Psoas muscle (tissue), 8 donors: ENCODE measurements around the gene UBE2QL1. TPM values are rescaled to one million over a fixed set of nuclear protein-coding genes. Genes with fewer than 3 reads are reported as not detected.

Experiments used
- ATAC-seq, 4 donors: fragments of 200-7000 bp; cut with Tn5 transposase; one replicate each; pipeline ENCODE4 v1.9.1; 2020; ENCODE audit warnings: moderate library complexity in 3 of 4, mild to moderate bottlenecking in 2 of 4
- DNase-seq, 2 donors: peaks; one replicate each; pipeline ENCODE4 v3.0.0-alpha.2; 2020
- H3K27ac ChIP-seq: fragments of 200-600 bp; one replicate; pipeline ENCODE4 v1.8.0; 2022
- H3K27me3 ChIP-seq, 3 donors: fragments of 200-600 bp in 1 of 3; one replicate each; pipeline versions ENCODE4 v1.6.1 to v1.8.0; 2013 to 2022; ENCODE audit warnings: low read length in 2 of 3, mild to moderate bottlenecking in 2 of 3, moderate library complexity in 1 of 3; ENCODE audit not compliant: insufficient read depth in 3 of 3
- H3K36me3 ChIP-seq, 2 donors: fragments of 200-600 bp in 1 of 2; one replicate each; pipeline versions ENCODE4 v1.6.1 to v1.8.0; 2013 to 2022; ENCODE audit warnings: low read depth in 1 of 2, mild to moderate bottlenecking in 1 of 2, moderate library complexity in 1 of 2; ENCODE audit not compliant: insufficient read depth in 1 of 2
- H3K4me1 ChIP-seq: fragments of 200-600 bp; one replicate; pipeline ENCODE4 v1.8.0; 2022
- H3K4me3 ChIP-seq: fragments of 200-600 bp; one replicate; pipeline ENCODE4 v1.8.0; 2022; ENCODE audit warnings: mild to moderate bottlenecking
- H3K9me3 ChIP-seq: fragments of 200-600 bp; one replicate; pipeline ENCODE4 v1.8.0; 2022
- CTCF ChIP-seq: fragments of 200-600 bp; IDR thresholded peaks from one replicate; pipeline ENCODE4 v1.8.0; 2022; ENCODE audit warnings: antibody characterized with exemption
- WGBS, 3 donors: extraction: QIAGEN DNeasy Blood & Tissue Kit; methylation state at CpG; one replicate each; pipeline versions ENCODE4 v1.1.6 to v1.1.7; 2013; 5-methylcytosine and 5-hydroxymethylcytosine counted together
- intact Hi-C, 2 donors: fragments of 100-400 bp; cut with DNase I; formaldehyde crosslinking; loops; one replicate each; pipeline versions ENCODE4 v1.11.0 to v1.14.2; 2022
- polyA plus RNA-seq, 3 donors: library from polyadenylated mRNA; stranded (reverse); fragments of 200-250 nt; gene quantifications; one replicate each; pipeline ENCODE4 v1.2.3, GENCODE V29; 2013
- total RNA-seq, 4 donors: library from RNA; stranded (reverse); fragmentation: NEBNext Ultra II Directional in 2 of 4; extraction: Animal tissue kit (Norgen Biotek cat#: 25700) in 2 of 4; gene quantifications; one replicate each; pipeline versions ENCODE4 v1.2.1 to v1.2.4, GENCODE V29; 2021 to 2023
- donor health status: healthy with polysubstance abuse.
- donor health status: DM: no; HTN: no; CAD: no; lungs with moderate emphysema.
- donor health status: Bipolar disorder and iron deficiency.
- donor health status: healthy.
- donor health status: DM: yes; HTN: yes; CAD: no.
- donor health status: DM: no; HTN: no; CAD: no.
- donor health status: DM: no; HTN: no; CAD: no.
- donor health status: DM: yes; HTN: yes; CAD: no.

The UBE2QL1 gene
- total and polyA plus RNA-seq, 7 donors = 3.2 to 96.2 (median 20.9) TPM

- Histone ChIP-seq H3K4me1 (no peaks in the 10 kb centered on the region), H3K9me3 (peaks cover 8% of the 10 kb centered on the region), H3K27me3 (no peaks in the 10 kb centered on the region), H3K4me3 (no peak overlapping the region), H3K36me3 (no peaks in the 10 kb centered on the region), H3K27ac (no peak overlapping the region)
- intact Hi-C loops = no loop called here
- DNase-seq = no peak
- WGBS, 3 donors = 78 to 82% (median 81%) methylated on average over 7 of the region's 7 CpGs
- ATAC-seq = no peak
- TF ChIP-seq CTCF = no peak
Observed at GRCh38 chr5:6501701-6502100, 53.0 kb downstream of the UBE2QL1 start.

- Histone ChIP-seq H3K36me3 (no peaks in the 10 kb centered on the region), H3K27ac (no peak overlapping the region), H3K4me3 (no peak overlapping the region), H3K9me3 (peaks cover 8% of the 10 kb centered on the region), H3K27me3 (no peaks in the 10 kb centered on the region), H3K4me1 (no peaks in the 10 kb centered on the region)
- intact Hi-C loops = no loop called here
- ATAC-seq (no peak), DNase-seq (no peak)
- 79 to 84% (median 83%) methylated on average over 4 of the region's 4 CpGs for WGBS, 3 donors
- TF ChIP-seq CTCF = no peak
Observed at GRCh38 chr5:6502421-6502820, 53.8 kb downstream of the UBE2QL1 start.

- 79 to 81% (median 80%) methylated on average over 4 of the region's 4 CpGs for WGBS, 3 donors
- DNase-seq (no peak), ATAC-seq (no peak)
- Histone ChIP-seq H3K36me3 (no peaks in the 10 kb centered on the region), H3K27ac (no peak overlapping the region), H3K9me3 (peaks cover 8% of the 10 kb centered on the region), H3K4me1 (no peaks in the 10 kb centered on the region), H3K4me3 (no peak overlapping the region), H3K27me3 (no peaks in the 10 kb centered on the region)
- intact Hi-C loops = no loop called here
- no peak for TF ChIP-seq CTCF
Observed at GRCh38 chr5:6503342-6503741, 54.7 kb downstream of the UBE2QL1 start.

- DNase-seq = no peak
- Histone ChIP-seq H3K9me3 (peaks cover 8% of the 10 kb centered on the region), H3K4me3 (no peak overlapping the region), H3K4me1 (no peaks in the 10 kb centered on the region), H3K27ac (no peak overlapping the region), H3K36me3 (no peaks in the 10 kb centered on the region), H3K27me3 (no peaks in the 10 kb centered on the region)
- ATAC-seq = no peak
- no peak for TF ChIP-seq CTCF
- WGBS, 3 donors = 69 to 75% (median 73%) methylated on average over 8 of the region's 8 CpGs
- intact Hi-C loops = loop anchor here in 1 of 2 donors (5.0 kb wide), 1 partner anchor 48 kb away; no protein-coding TSS in a partner anchor
Observed at GRCh38 chr5:6504677-6505415, 56.2 kb downstream of the UBE2QL1 start.

GRCh38 chr5:6505416-6505755 is 56.7 kb downstream of the UBE2QL1 start:
- H3K36me3 ChIP-seq = no peaks in the 10 kb centered on the region
- DNase-seq = no peak
- ATAC-seq = no peak
- H3K4me3 ChIP-seq = no peak overlapping the region
- H3K27me3 ChIP-seq = no peaks in the 10 kb centered on the region
- intact Hi-C loops = loop anchor here in 1 of 2 donors (5.0 kb wide), 1 partner anchor 48 kb away; no protein-coding TSS in a partner anchor
- no peak overlapping the region for H3K27ac ChIP-seq
- no peaks in the 10 kb centered on the region for H3K4me1 ChIP-seq
- TF ChIP-seq CTCF = no peak
- peaks cover 8% of the 10 kb centered on the region for H3K9me3 ChIP-seq
- 27 to 69% (median 59%) methylated on average over 3 of the region's 3 CpGs for WGBS, 3 donors
